GM10266 (cell line): ENCODE results near the gene GMEB1.
A peak's percentile ranks its signal among the peaks of the same experiment; 100 is the strongest.
"Not testable (repeated sequence)": the region's sequence is repeated elsewhere in the genome, so short reads cannot be mapped to it uniquely, and the experiment has no call there.

Experiments
- DNase-seq: peaks from one replicate; pipeline ENCODE4 v3.0.0; 2012; ENCODE audit errors: extremely low spot score
- TF ChIP-seq, protein P1 (sequence below): IDR thresholded peaks from 2 replicates; pipeline ENCODE4 v1.5.1; 2012; ENCODE audit warnings: mild to moderate bottlenecking, low read depth; ENCODE audit not compliant: control insufficient read depth, insufficient read depth; ENCODE audit errors: missing control alignments

Gene GMEB1

DNA sequence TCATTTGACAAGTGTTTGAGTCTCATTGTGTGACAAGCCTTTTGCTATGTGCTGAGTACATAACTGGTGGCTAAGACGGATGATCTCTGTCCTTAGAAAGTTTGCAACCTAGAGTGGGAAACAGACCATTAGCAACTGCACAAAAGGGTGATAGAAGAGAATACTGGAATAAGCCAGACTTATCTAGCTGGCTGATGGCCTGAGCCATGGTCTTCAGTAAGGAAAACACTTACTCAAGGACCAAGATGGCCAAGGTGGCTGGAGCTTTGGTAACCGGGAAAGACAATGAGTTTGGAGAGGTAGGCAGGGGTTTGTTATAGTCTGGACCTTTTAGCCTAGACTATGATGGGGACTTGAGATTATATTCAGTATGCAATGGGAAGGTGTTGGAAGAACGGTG is 24.1 kb upstream of the GMEB1 start:
- DNase-seq: no peak
- TF ChIP-seq, protein P1, sequence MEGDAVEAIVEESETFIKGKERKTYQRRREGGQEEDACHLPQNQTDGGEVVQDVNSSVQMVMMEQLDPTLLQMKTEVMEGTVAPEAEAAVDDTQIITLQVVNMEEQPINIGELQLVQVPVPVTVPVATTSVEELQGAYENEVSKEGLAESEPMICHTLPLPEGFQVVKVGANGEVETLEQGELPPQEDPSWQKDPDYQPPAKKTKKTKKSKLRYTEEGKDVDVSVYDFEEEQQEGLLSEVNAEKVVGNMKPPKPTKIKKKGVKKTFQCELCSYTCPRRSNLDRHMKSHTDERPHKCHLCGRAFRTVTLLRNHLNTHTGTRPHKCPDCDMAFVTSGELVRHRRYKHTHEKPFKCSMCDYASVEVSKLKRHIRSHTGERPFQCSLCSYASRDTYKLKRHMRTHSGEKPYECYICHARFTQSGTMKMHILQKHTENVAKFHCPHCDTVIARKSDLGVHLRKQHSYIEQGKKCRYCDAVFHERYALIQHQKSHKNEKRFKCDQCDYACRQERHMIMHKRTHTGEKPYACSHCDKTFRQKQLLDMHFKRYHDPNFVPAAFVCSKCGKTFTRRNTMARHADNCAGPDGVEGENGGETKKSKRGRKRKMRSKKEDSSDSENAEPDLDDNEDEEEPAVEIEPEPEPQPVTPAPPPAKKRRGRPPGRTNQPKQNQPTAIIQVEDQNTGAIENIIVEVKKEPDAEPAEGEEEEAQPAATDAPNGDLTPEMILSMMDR: no peak

DNA sequence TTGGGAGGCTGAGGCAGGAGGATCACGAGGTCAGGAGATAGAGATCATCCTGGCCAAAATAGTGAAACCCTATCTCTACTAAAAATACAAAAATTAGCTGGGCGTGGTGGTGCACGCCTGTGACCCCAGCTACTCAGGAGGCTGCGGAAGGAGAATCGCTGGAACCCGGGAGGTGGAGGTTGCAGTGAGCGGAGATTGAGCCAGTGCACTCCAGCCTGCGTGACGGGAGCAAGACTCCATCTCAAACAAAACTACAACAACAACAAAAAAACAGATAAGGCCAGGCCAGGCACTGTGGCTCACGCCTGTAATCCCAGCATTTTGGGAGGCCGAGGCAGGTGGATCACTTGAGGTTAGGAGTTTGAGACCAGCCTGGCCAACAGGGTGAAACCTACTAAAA is 23.2 kb upstream of the GMEB1 start:
- not testable (repeated sequence) for DNase-seq

DNA sequence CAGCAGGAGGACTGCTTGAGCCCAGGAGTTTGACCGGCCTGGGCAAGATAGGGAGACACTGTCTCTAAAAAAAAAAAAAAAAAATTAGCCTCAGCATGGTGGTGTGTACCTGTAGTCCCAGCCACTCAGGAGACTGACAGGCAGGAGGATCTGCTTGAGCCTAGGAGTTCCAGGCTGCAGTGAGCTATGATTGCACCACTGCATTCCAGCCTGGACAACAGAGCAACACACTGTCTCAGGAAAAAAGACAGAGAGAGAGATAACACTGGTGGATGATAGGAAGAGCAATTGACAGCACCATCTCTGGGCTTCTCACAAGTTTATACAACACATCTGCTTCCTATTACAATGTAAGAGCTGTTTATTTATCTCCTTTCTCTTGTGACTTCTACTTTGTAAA is 22.5 kb upstream of the GMEB1 start:
- DNase-seq: no peak
- TF ChIP-seq, protein P1: no peak

DNA sequence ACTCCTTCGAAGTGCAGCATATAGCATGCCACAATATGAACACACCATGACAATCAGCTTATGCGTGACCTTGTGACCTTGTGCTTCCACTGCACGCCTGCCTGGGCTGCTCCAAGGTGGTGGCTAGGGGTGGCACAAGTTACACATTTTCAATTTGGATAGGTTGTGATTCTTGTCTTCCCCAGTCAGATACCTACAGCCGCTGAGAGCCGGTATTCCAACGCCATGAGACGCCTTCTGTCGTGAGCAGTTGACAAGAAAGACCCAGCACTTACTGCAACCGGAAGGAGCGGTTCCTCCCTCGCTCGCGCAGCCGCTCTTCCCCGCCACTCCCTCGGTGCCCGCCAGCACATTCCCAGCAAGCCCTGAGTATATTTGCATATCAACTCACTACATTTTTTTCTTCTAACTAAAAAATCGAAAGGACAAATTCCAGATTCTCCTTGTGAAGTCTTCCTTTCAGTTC is 20.5 kb upstream of the GMEB1 start:
- DNase-seq: peak; percentile 84
- TF ChIP-seq, protein P1: no peak

DNA sequence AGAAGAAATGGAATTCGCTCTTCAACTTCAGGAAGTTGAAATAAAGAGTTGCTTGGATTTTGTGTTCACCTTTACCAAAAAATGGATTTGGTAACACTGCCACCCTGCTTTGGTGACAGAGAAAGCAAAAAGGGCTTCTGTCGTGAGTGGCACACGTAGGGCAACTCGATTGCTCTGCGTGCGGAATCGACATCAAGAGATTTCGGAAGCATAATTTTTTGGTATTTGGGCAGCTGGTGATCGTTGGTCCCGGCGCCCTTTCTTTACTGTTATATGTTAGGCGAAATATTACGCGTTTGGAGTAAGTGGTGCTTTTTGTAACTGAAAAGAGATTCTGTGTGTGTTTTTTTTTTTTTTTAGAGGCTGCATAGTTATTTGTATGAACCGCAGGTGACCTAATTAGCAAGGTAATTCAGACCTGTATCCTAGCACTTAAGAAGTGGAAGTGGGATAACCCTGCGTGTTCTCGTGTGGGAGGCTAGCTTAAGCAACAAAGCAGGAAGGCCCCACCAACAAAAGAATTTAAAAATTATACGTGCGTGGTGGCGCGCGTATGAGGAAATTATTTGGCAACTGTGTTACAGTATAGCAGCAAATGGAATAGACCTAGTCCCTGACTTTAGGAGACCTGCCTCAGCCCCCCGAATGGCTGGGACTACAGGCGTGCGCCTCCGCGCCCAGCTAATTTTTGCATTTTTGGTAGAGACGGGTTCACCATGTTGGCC is 19.9 kb upstream of the GMEB1 start, which contains the start of gene RNU11:
RNU11 (plus strand) TSS at position 127 of the 725 bp plus-strand sequence.
- DNase-seq: peak; percentile 73
- TF ChIP-seq, protein P1: no peak

DNA sequence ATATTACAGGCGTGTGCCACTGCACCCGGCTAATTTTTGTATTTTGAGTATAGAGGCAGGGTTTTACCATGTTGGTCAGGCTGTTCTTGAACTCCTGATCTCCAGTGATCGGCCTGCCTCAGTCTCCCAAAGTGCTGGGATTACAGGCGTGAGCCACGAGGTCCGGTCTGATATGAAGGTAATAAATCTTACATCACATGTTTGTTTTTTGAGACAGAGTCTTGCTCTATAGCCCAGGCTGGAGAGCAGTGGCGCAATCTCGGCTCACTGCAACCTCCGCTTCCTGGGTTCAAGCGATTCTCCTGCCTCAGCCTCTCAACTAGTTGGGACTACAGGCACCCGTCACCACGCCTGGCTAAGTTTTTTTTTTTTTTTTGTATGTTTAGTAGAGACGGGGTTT is 15.5 kb upstream of the GMEB1 start:
- not testable (repeated sequence) for DNase-seq

DNA sequence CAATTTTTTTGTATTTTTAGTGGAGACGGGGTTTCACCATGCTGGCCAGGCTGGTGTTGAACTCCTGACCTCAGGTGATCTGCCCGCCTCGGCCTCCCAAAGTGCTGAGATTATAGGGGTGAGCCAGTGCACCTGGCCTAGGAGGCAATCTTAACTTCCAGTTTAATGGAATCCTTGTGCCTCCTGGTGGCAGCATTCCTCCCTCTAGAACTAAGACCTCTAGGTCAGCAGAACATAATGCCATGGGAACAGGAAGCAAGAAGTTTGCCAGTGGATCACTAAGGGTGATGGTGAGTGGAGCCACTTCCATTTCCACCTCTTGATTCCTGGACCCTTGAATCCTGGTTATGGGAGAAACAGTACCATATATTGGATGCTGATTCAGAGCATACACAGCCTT is 14.7 kb upstream of the GMEB1 start:
- TF ChIP-seq, protein P1: peak; percentile 20
- DNase-seq: not testable (repeated sequence)

DNA sequence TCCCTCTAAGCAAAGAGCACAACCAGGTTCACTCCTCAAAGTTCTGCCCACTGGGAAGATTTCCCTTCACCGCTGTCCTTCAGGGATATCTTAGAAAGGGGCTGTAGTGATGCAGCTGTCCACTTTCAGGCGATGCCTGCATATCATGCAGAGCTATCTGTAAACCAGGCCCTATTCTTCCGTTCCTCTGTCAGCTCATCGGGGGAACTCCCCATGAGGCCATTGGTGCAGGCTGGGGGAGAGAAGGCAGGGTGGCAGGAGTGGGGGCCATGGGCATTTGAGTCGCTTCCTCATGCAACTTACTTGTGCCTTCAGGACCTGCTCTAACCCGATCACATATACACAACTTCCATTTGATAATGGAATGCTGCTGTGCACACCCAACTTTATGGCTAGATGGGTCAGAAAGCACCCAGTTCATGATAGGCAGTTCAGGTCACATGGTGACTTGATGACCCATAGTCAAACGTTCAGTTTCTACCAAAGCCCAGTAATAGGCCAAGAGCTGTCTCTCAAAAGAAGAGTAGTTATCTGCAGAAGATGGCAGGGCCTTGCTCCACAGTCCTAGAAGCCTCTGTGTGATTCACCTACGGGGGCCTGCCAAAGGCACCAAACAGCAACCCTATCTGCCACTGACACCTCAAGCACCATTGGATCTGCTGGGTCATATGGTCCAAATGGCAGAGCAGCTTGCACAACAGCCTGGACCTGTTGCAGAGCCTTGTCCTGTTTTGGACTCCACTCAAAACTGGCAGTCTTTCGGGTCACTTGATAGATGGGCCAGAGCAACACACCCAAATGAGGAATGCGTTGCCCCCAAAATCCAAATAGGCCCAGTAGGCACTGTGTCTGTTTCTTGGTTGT is 12.9 kb upstream of the GMEB1 start:
- DNase-seq: not testable (repeated sequence)
